Astrocyte (in vitro differentiated cells and primary cell): ENCODE data around the gene CHST10.

Experiments
- EZH2 ChIP-seq: IDR thresholded peaks from 2 replicates; pipeline ENCODE4 v1.6.1; 2012; ENCODE audit warnings: mild to moderate bottlenecking, low read length, inconsistent platforms; ENCODE audit not compliant: insufficient read depth
- TF ChIP-seq, protein P1 (sequence below): IDR thresholded peaks from 2 replicates; pipeline ENCODE4 v1.5.1; 2011; ENCODE audit warnings: low read depth, mild to moderate bottlenecking, inconsistent platforms, low read length, moderate library complexity; ENCODE audit not compliant: insufficient read depth

- TF ChIP-seq, protein P1, sequence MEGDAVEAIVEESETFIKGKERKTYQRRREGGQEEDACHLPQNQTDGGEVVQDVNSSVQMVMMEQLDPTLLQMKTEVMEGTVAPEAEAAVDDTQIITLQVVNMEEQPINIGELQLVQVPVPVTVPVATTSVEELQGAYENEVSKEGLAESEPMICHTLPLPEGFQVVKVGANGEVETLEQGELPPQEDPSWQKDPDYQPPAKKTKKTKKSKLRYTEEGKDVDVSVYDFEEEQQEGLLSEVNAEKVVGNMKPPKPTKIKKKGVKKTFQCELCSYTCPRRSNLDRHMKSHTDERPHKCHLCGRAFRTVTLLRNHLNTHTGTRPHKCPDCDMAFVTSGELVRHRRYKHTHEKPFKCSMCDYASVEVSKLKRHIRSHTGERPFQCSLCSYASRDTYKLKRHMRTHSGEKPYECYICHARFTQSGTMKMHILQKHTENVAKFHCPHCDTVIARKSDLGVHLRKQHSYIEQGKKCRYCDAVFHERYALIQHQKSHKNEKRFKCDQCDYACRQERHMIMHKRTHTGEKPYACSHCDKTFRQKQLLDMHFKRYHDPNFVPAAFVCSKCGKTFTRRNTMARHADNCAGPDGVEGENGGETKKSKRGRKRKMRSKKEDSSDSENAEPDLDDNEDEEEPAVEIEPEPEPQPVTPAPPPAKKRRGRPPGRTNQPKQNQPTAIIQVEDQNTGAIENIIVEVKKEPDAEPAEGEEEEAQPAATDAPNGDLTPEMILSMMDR: no peak
- no peak for TF ChIP-seq EZH2
Measured at GRCh38 chr2:100397118-100397860, 20.2 kb downstream of the CHST10 start.
